Dendritic cell treated with granulocyte-macrophage colony-stimulating factor and Interleukin-4, amounts not matched to agents 40 ng/mL and 50 ng/mL, for 4 days (primary cell): ENCODE measurements around the gene PTPN2.
"Not testable (repeated sequence)": the region's sequence is repeated elsewhere in the genome, so short reads cannot be mapped to it uniquely, and the experiment has no call there.

Experiments
- H3K27ac Mint-ChIP-seq: one replicate; pipeline ENCODE4 v1.8.0; 2022; ENCODE audit warnings: mild to moderate bottlenecking, mixed read lengths
- H3K27me3 Mint-ChIP-seq: one replicate; pipeline ENCODE4 v1.8.0; 2022; ENCODE audit warnings: mild to moderate bottlenecking, mixed read lengths
- H3K36me3 Mint-ChIP-seq: one replicate; pipeline ENCODE4 v1.8.0; 2022; ENCODE audit warnings: low read depth, mixed read lengths
- H3K4me1 Mint-ChIP-seq: one replicate; pipeline ENCODE4 v1.8.0; 2022; ENCODE audit warnings: low read depth, mixed read lengths
- H3K4me3 Mint-ChIP-seq: one replicate; pipeline ENCODE4 v1.8.0; 2022; ENCODE audit warnings: mild to moderate bottlenecking, moderate library complexity, mixed read lengths
- H3K9me3 Mint-ChIP-seq: one replicate; pipeline ENCODE4 v1.8.0; 2022; ENCODE audit warnings: mixed read lengths
- intact Hi-C: fragments of 100-400 bp; cut with micrococcal nuclease; formaldehyde crosslinking; loops from one replicate; pipeline ENCODE4 v1.15.0; 2022

The PTPN2 gene

DNA sequence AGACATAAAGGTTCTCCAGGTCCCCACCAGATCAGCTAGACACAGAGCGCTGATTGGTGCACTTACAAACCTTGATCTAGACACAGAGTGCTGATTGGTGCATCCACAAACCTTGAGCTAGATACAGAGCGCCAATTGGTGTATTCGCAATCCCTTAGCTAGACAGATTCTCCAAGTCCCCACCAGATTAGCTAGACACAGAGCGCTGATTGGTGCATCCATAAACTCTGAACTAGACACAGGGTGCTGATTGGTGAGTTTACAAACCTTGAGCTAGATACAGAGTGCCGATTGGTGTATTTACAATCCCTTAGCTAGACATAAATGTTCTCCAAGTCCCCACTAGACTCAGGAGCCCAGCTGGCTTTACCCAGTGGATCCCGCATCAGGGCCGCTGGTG lies 107.6 kb downstream of the PTPN2 start:
- H3K27me3 Mint-ChIP-seq, H3K27ac Mint-ChIP-seq, H3K4me1 Mint-ChIP-seq, intact Hi-C loops, H3K9me3 Mint-ChIP-seq, H3K36me3 Mint-ChIP-seq: not testable (repeated sequence)
- peak overlapping the region; percentile 39 for H3K4me3 Mint-ChIP-seq

DNA sequence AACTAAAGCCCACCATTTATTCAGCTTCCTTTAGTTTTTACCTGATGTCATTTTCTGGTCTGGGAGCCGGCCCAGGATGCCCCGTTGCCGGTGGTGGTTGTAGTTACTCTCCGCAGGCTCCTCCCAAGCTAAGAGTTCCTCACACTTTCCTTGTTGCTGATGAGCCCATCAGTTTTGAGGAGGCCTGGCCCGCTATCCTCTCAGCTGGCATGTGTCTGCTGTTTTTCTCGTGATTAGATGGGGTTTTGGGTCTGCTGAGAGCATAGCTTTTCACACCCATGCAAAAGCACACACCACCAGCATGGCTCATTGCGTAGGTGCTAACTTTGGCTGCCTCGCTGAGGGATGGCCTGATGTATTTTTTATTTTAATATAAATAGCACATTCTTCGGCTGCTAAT lies 109.1 kb downstream of the PTPN2 start:
- no peak overlapping the region for H3K27ac Mint-ChIP-seq
- no peak overlapping the region for H3K4me3 Mint-ChIP-seq
- H3K36me3 Mint-ChIP-seq, result no peaks in the 10 kb centered on the region
- no peaks in the 10 kb centered on the region for H3K9me3 Mint-ChIP-seq
- peaks cover 6% of the 10 kb centered on the region for H3K27me3 Mint-ChIP-seq
- H3K4me1 Mint-ChIP-seq, result no peaks in the 10 kb centered on the region
- intact Hi-C loops, result no loop called here

DNA sequence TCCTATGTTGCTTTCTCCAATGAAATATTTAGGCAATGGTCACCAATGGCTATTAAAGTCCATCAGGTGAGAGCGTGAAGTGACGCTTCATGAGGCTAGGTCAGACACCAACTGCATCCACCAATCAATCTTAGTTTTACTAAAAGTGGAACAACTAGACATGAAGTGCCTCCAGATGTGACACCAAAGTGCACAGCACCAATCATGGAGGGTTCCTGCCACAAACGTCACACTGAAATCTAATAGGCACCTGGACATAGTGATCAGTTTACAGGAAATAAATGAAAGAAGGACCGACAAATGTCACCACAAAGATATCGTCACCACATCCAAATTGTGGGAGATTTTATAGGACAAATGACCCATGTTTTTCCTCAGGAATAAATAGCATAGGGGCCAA lies 110.7 kb downstream of the PTPN2 start:
- Mint-ChIP-seq H3K4me3 (no peak overlapping the region), H3K4me1 (no peaks in the 10 kb centered on the region), H3K27ac (no peak overlapping the region), H3K36me3 (no peaks in the 10 kb centered on the region), H3K27me3 (peaks cover 6% of the 10 kb centered on the region), H3K9me3 (no peaks in the 10 kb centered on the region)
- intact Hi-C loops, result no loop called here

DNA sequence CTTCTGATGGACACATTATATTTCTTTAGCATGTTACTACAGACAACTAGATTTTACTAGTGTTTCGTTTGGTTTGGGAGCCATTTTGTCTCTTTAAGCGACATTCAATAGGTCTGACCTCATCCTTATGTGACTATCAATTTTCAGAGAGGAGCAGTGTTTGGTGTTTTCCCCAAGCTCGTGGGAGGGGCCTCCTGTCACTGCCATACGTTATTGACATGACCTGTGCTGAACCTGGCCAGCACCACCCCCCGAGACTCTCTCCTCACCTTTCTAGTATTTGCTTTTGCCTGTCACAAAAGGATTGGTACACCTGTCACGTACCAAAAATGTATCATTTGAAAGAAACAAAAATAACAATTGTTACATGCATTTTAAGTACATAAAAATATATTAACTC lies 111.9 kb downstream of the PTPN2 start:
- Mint-ChIP-seq H3K27me3 (peaks cover 5% of the 10 kb centered on the region), H3K36me3 (no peaks in the 10 kb centered on the region), H3K4me1 (no peaks in the 10 kb centered on the region), H3K9me3 (no peaks in the 10 kb centered on the region), H3K27ac (no peak overlapping the region), H3K4me3 (no peak overlapping the region)
- intact Hi-C loops, result no loop called here

- Mint-ChIP-seq H3K9me3 (no peaks in the 10 kb centered on the region), H3K4me1 (no peaks in the 10 kb centered on the region), H3K4me3 (no peak overlapping the region), H3K27me3 (no peaks in the 10 kb centered on the region), H3K27ac (no peak overlapping the region), H3K36me3 (no peaks in the 10 kb centered on the region)
- intact Hi-C loops, result no loop called here
Measured at GRCh38 chr18:12770469-12771219, 113.4 kb downstream of the PTPN2 start.

GRCh38 chr18:12769644-12770440 lies 114.2 kb downstream of the PTPN2 start:
- Mint-ChIP-seq H3K4me3 (no peak overlapping the region), H3K9me3 (no peaks in the 10 kb centered on the region), H3K36me3 (no peaks in the 10 kb centered on the region), H3K27me3 (no peaks in the 10 kb centered on the region), H3K27ac (no peak overlapping the region), H3K4me1 (no peaks in the 10 kb centered on the region)
- intact Hi-C loops, result no loop called here

- H3K27me3 Mint-ChIP-seq, result no peaks in the 10 kb centered on the region
- H3K9me3 Mint-ChIP-seq, result no peaks in the 10 kb centered on the region
- no peak overlapping the region for H3K27ac Mint-ChIP-seq
- H3K4me3 Mint-ChIP-seq, result no peak overlapping the region
- no peaks in the 10 kb centered on the region for H3K36me3 Mint-ChIP-seq
- intact Hi-C loops, result no loop called here
- H3K4me1 Mint-ChIP-seq, result no peaks in the 10 kb centered on the region
Measured at GRCh38 chr18:12769136-12769535, 114.9 kb downstream of the PTPN2 start.

DNA sequence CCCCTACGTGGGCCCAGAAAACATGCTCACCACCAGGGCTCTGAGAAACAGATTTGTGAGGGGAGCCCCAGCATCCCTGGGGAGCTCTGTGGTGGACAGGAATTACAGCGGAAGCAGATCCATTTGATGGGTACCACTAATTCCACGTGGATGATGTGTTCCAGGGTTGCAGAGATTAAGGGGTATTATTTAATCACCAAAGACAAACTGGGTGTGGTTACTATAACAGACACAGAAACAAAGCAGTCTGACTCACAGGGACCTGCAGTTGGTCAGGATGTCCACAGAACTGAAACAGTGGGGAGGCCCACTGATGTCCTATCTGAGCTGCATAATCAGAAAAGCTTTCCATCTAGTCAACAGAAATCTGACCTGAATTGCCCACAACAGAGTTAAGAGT lies 115.4 kb downstream of the PTPN2 start:
- intact Hi-C loops, result no loop called here

GRCh38 chr18:12767580-12768155 lies 116.4 kb downstream of the PTPN2 start:
- no peaks in the 10 kb centered on the region for H3K27me3 Mint-ChIP-seq
- no peak overlapping the region for H3K27ac Mint-ChIP-seq

More for the DNA sequence above, 115.4 kb downstream of the PTPN2 start:
- H3K9me3 Mint-ChIP-seq, result no peaks in the 10 kb centered on the region
- no peak overlapping the region for H3K27ac Mint-ChIP-seq
- H3K4me1 Mint-ChIP-seq, result no peaks in the 10 kb centered on the region
- no peak overlapping the region for H3K4me3 Mint-ChIP-seq
- H3K36me3 Mint-ChIP-seq, result no peaks in the 10 kb centered on the region
- H3K27me3 Mint-ChIP-seq, result no peaks in the 10 kb centered on the region

GRCh38 chr18:12766986-12767433 lies 117.0 kb downstream of the PTPN2 start:
- no peak overlapping the region for H3K4me3 Mint-ChIP-seq
- no peaks in the 10 kb centered on the region for H3K9me3 Mint-ChIP-seq
- no peaks in the 10 kb centered on the region for H3K4me1 Mint-ChIP-seq
- no peak overlapping the region for H3K27ac Mint-ChIP-seq
- intact Hi-C loops, result no loop called here
- no peaks in the 10 kb centered on the region for H3K36me3 Mint-ChIP-seq
- no peaks in the 10 kb centered on the region for H3K27me3 Mint-ChIP-seq

More at GRCh38 chr18:12767580-12768155, 116.4 kb downstream of the PTPN2 start:
- no peaks in the 10 kb centered on the region for H3K9me3 Mint-ChIP-seq
- H3K4me1 Mint-ChIP-seq, result no peaks in the 10 kb centered on the region
- no peak overlapping the region for H3K4me3 Mint-ChIP-seq
- intact Hi-C loops, result no loop called here
- no peaks in the 10 kb centered on the region for H3K36me3 Mint-ChIP-seq

- Mint-ChIP-seq H3K27ac (no peak overlapping the region), H3K9me3 (no peaks in the 10 kb centered on the region), H3K4me3 (no peak overlapping the region), H3K4me1 (no peaks in the 10 kb centered on the region), H3K27me3 (no peaks in the 10 kb centered on the region), H3K36me3 (no peaks in the 10 kb centered on the region)
- intact Hi-C loops, result no loop called here
Measured at GRCh38 chr18:12765586-12765985, 118.5 kb downstream of the PTPN2 start.

DNA sequence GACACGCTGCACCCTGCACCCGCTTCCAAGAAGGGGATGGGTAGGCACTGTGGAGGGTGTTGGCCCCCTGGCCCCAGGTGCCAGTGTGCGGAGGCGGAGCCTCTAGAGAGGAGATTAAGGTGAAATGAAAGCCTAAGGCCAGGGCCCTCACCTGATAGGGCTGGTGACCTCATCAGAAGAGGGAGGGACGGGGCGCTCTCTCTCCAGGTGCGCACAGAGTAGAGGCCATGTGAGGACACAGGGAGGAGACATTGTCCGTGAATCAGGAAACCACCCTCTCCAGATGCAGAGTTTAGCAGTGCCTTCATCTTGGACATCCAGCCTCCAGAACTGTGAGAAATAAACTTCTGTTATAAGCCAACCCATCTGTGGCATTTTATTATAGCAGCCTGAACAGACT lies 118.9 kb downstream of the PTPN2 start:
- intact Hi-C loops, result no loop called here
- Mint-ChIP-seq H3K27me3 (no peaks in the 10 kb centered on the region), H3K9me3 (no peaks in the 10 kb centered on the region), H3K4me3 (no peak overlapping the region), H3K27ac (no peak overlapping the region), H3K36me3 (no peaks in the 10 kb centered on the region), H3K4me1 (no peaks in the 10 kb centered on the region)

GRCh38 chr18:12758566-12758965 lies 125.5 kb downstream of the PTPN2 start:
- H3K4me1 Mint-ChIP-seq, H3K9me3 Mint-ChIP-seq, H3K36me3 Mint-ChIP-seq, intact Hi-C loops, H3K27ac Mint-ChIP-seq, H3K4me3 Mint-ChIP-seq, H3K27me3 Mint-ChIP-seq: not testable (repeated sequence)

DNA sequence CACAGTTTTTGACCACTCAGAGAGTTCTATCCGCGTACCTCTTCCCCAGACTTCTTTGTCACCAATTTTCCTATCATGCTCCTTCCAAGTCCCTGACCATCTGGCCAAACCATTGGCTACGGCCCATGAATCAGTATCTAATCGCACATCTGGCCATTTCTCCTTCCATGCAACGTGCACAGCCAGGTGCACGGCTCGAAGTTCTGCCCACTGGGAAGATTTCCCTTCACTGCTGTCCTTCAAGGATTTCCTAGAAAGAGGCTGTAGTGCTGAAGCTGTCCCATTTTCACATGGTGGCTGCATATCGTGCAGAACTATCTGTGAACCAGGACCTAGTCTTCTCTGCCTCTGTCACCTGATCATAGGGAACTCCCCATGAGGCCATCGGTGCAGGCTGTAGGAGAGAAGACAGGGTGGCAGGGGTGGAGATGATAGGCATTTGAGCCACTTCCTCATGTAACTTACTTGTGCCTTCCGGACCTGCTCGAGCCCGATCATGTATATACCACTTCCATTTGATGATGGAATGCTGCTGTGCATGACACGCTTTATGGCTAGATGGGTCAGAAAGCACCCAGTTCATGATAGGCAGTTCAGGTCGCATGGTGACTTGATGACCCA lies 127.3 kb downstream of the PTPN2 start:
- H3K27ac Mint-ChIP-seq, intact Hi-C loops, H3K4me3 Mint-ChIP-seq, H3K4me1 Mint-ChIP-seq, H3K9me3 Mint-ChIP-seq, H3K36me3 Mint-ChIP-seq, H3K27me3 Mint-ChIP-seq: not testable (repeated sequence)
